K562 (cell line): ENCODE results near the gene NOSTRIN. TPM values are rescaled to one million over a fixed set of nuclear protein-coding genes. Genes with fewer than 3 reads are reported as not detected.

Experiments used
- BMI1 ChIP-seq: fragments of 150-350 bp; IDR thresholded peaks from 2 replicates; pipeline ENCODE4 v1.6.1; 2014; ENCODE audit warnings: low read length
- CXXC5 ChIP-seq: fragments of 250-450 bp; sonication (Bioruptor Pico); IDR thresholded peaks from 2 replicates; pipeline ENCODE4 v1.8.0; 2022; ENCODE audit warnings: inconsistent platforms, mild to moderate bottlenecking, moderate library complexity
- EZH2 ChIP-seq: IDR thresholded peaks from 2 replicates; pipeline ENCODE4 v1.6.1; 2012; ENCODE audit warnings: low read depth, mild to moderate bottlenecking, inconsistent platforms, low read length, borderline replicate concordance
- HOXB6 ChIP-seq: fragments of 250-450 bp; sonication (Bioruptor Pico); IDR thresholded peaks from 2 replicates; pipeline ENCODE4 v1.5.1; 2022; ENCODE audit warnings: mild to moderate bottlenecking, borderline replicate concordance
- KLF16 ChIP-seq: IDR thresholded peaks from 2 replicates; pipeline ENCODE4 v1.6.1; 2016; ENCODE audit warnings: antibody characterized with exemption
- MAFK ChIP-seq: IDR thresholded peaks from 2 replicates; pipeline ENCODE4 v1.6.1; 2011; ENCODE audit warnings: low read length, improper control_type of control experiment
- NELFE ChIP-seq: IDR thresholded peaks from 2 replicates; pipeline ENCODE4 v1.6.1; 2011; ENCODE audit warnings: mild to moderate bottlenecking; ENCODE audit not compliant: insufficient read depth, insufficient read length
- POLR2B ChIP-seq: fragments of 450-650 bp; IDR thresholded peaks from 2 replicates; pipeline ENCODE4 v1.6.1; 2018; ENCODE audit warnings: low read depth; ENCODE audit not compliant: partially characterized antibody
- POLR3G ChIP-seq: IDR thresholded peaks from 2 replicates; pipeline ENCODE4 v1.6.1; 2011; ENCODE audit not compliant: insufficient read length, insufficient replicate concordance; ENCODE audit errors: extremely low read depth
- PRPF4 ChIP-seq: fragments of 200-400 bp; formaldehyde crosslinking; IDR thresholded peaks from one replicate; pipeline ENCODE4 v1.6.1; 2017; ENCODE audit warnings: low read length, low read depth, mild to moderate bottlenecking; ENCODE audit not compliant: insufficient read depth, poor library complexity, severe bottlenecking
- SAP30 ChIP-seq: fragments of 200-600 bp; sonication (generic); IDR thresholded peaks from 2 replicates; pipeline ENCODE4 v1.6.1; 2012; ENCODE audit warnings: borderline replicate concordance, low read depth, mild to moderate bottlenecking, moderate library complexity, low read length, control low read depth, inconsistent platforms; ENCODE audit not compliant: insufficient read depth, poor library complexity, severe bottlenecking
- SIRT6 ChIP-seq: IDR thresholded peaks from one replicate; pipeline ENCODE4 v1.6.1; 2012; ENCODE audit warnings: low read depth, mild to moderate bottlenecking, control low read depth, inconsistent platforms, low read length, moderate library complexity
- TSC22D4 ChIP-seq: fragments of 450-650 bp; IDR thresholded peaks from 2 replicates; pipeline ENCODE4 v1.6.1; 2016; ENCODE audit warnings: missing genetic modification characterization, missing biosample characterization, control low read depth
- ZKSCAN8 ChIP-seq: fragments of 200-800 bp; sonication (Bioruptor generic); IDR thresholded peaks from 2 replicates; pipeline ENCODE4 v1.6.1; 2016; ENCODE audit warnings: missing genetic modification characterization, missing compliant biosample characterization
- ZNF140 ChIP-seq: fragments of 250-450 bp; sonication (Bioruptor Pico); IDR thresholded peaks from 2 replicates; pipeline ENCODE4 v1.8.0; 2021; ENCODE audit warnings: moderate library complexity, mild to moderate bottlenecking, inconsistent platforms
- ZNF175 ChIP-seq: fragments of 200-800 bp; sonication (Bioruptor generic); IDR thresholded peaks from 2 replicates; pipeline ENCODE4 v1.6.1; 2016; ENCODE audit warnings: low read depth, mild to moderate bottlenecking, missing genetic modification characterization, missing compliant biosample characterization
- ZNF764 ChIP-seq: fragments of 250-450 bp; sonication (Bioruptor Pico); IDR thresholded peaks from 2 replicates; pipeline ENCODE4 v1.4.0; 2020; ENCODE audit warnings: low read depth, mild to moderate bottlenecking, moderate library complexity
- polyA plus RNA-seq, 8 experiments: library from polyadenylated mRNA; depleted of rRNA in 4 of 8; stranded (reverse) in 5 of 8; unstranded in 3 of 8; fragments of >200 nt; fragmentation: Nextera tagmentation in 2 of 8; fragmentation: Illumina TruSeq in 1 of 8; extraction: Ambion mirVana in 2 of 8; extraction: Trizol in 1 of 8; gene quantifications; 2 replicates each; pipeline versions ENCODE4 v1.2.1 to v1.2.3, GENCODE V29; 2011 to 2014; ENCODE audit warnings: inconsistent platforms in 1 of 8, missing spikeins in 1 of 8
- total RNA-seq, 7 experiments: library from RNA; depleted of rRNA in 6 of 7; stranded (reverse); fragments of >200 nt in 6 of 7; fragmentation: Illumina TruSeq in 2 of 7; extraction: Trizol in 2 of 7; gene quantifications; 2 replicates each; pipeline versions ENCODE4 v1.2.1 to v1.2.3, GENCODE V29; 2011 to 2021; ENCODE audit warnings: low replicate concordance in 1 of 7
- TF ChIP-seq, protein P1 (sequence below): IDR thresholded peaks from 2 replicates; pipeline ENCODE4 v1.6.1; 2012; ENCODE audit warnings: low read depth, low read length, improper control_type of control experiment, borderline replicate concordance
- TF ChIP-seq, protein P2 (sequence below), 2 experiments: fragments of 450-650 bp in 1 of 2; IDR thresholded peaks; 2 replicates each; pipeline ENCODE4 v1.6.1; 2011 to 2017; ENCODE audit warnings: low read depth in 2 of 2, antibody characterized with exemption in 1 of 2, borderline replicate concordance in 1 of 2, low read length in 1 of 2, mild to moderate bottlenecking in 1 of 2, mixed read lengths in 1 of 2; ENCODE audit not compliant: control insufficient read depth in 1 of 2
- TF ChIP-seq, protein P3 (sequence below): fragments of 250-450 bp; sonication (Bioruptor Pico); IDR thresholded peaks from 2 replicates; pipeline ENCODE4 v1.8.0; 2021; ENCODE audit warnings: mild to moderate bottlenecking, moderate library complexity
- TF ChIP-seq, protein P4 (sequence below): fragments of 250-450 bp; sonication (Bioruptor Pico); IDR thresholded peaks from 2 replicates; pipeline ENCODE4 v1.8.0; 2021; ENCODE audit warnings: moderate library complexity, mild to moderate bottlenecking, inconsistent platforms

NOSTRIN gene
- total and polyA plus RNA-seq, 9 of the 15 experiments (the other 6 are each of a cell fraction or from before 2014, with no cell fraction given), result 26.7 to 82.9 (median 56.3) TPM

DNA sequence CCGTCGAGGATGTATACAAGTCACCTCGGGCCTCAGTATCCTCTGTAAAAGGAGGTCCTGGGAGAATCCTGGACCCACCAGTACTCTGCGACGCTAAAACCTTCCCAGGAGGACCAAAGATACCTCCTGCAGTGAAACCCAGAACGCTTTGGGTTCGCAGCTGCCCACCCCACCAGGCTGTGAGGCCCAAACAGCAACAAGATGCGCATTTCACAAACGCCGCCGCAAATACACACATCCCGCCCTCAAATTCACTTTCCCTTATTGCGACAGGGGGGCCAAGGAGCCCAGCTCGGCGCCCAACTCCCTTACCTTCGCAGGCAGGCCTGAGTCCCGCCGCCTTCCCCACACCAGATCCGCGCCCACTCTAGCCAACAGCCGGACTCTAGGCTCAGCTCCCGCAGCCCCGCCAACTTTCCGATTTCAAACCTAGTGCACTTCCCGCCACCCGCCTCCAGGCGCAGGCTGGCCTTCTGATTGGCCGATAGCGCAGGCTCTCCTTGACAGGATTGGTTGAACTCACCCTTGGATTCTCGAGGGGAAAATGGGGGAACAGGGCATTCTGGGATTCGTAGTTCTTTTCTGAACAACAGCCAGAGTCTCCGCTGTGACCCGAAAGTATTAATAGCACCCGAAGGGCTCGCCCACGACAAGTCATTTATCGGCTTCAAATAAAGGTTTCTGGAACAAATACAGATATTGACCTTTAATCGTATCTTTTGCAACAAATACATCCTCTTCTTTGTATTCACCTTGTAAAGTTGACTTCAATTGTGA, 87.8 kb downstream of the NOSTRIN start, which contains the start of gene SPC25 (continued):
- TF ChIP-seq, protein P1, sequence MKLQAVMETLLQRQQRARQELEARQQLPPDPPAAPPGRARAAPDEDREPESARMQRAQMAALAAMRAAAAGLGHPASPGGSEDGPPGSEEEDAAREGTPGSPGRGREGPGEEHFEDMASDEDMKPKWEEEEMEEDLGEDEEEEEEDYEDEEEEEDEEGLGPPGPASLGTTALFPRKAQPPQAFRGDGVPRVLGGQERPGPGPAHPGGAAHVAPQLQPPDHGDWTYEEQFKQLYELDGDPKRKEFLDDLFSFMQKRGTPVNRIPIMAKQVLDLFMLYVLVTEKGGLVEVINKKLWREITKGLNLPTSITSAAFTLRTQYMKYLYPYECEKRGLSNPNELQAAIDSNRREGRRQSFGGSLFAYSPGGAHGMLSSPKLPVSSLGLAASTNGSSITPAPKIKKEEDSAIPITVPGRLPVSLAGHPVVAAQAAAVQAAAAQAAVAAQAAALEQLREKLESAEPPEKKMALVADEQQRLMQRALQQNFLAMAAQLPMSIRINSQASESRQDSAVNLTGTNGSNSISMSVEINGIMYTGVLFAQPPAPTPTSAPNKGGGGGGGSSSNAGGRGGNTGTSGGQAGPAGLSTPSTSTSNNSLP, result no peak
- TF ChIP-seq POLR2B (peak; percentile 93), NELFE (no peak), ZNF140 (CRISPR knock-in tag) (no peak), PRPF4 (no peak), CXXC5 (CRISPR knock-in tag) (peak; percentile 69), BMI1 (no peak), MAFK (no peak), SAP30 (peak; percentile 98), TSC22D4 (no peak), ZKSCAN8 (no peak), ZNF175 (CRISPR knock-in tag) (no peak), SIRT6 (no peak), POLR3G (no peak), HOXB6 (CRISPR knock-in tag) (no peak), KLF16 (no peak), ZNF764 (CRISPR knock-in tag) (no peak), EZH2 (no peak)
- TF ChIP-seq, protein P2, sequence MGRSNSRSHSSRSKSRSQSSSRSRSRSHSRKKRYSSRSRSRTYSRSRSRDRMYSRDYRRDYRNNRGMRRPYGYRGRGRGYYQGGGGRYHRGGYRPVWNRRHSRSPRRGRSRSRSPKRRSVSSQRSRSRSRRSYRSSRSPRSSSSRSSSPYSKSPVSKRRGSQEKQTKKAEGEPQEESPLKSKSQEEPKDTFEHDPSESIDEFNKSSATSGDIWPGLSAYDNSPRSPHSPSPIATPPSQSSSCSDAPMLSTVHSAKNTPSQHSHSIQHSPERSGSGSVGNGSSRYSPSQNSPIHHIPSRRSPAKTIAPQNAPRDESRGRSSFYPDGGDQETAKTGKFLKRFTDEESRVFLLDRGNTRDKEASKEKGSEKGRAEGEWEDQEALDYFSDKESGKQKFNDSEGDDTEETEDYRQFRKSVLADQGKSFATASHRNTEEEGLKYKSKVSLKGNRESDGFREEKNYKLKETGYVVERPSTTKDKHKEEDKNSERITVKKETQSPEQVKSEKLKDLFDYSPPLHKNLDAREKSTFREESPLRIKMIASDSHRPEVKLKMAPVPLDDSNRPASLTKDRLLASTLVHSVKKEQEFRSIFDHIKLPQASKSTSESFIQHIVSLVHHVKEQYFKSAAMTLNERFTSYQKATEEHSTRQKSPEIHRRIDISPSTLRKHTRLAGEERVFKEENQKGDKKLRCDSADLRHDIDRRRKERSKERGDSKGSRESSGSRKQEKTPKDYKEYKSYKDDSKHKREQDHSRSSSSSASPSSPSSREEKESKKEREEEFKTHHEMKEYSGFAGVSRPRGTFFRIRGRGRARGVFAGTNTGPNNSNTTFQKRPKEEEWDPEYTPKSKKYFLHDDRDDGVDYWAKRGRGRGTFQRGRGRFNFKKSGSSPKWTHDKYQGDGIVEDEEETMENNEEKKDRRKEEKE (IDR thresholded peaks at IDR 0.05; ENCODE audit: borderline replicate concordance in 1 of 2, control insufficient read depth in 1 of 2, low read depth in 2 of 2, low read length in 1 of 2), result no peak
- TF ChIP-seq, protein P3, sequence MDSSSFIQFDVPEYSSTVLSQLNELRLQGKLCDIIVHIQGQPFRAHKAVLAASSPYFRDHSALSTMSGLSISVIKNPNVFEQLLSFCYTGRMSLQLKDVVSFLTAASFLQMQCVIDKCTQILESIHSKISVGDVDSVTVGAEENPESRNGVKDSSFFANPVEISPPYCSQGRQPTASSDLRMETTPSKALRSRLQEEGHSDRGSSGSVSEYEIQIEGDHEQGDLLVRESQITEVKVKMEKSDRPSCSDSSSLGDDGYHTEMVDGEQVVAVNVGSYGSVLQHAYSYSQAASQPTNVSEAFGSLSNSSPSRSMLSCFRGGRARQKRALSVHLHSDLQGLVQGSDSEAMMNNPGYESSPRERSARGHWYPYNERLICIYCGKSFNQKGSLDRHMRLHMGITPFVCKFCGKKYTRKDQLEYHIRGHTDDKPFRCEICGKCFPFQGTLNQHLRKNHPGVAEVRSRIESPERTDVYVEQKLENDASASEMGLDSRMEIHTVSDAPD (CRISPR knock-in tag), result no peak
- TF ChIP-seq, protein P4, sequence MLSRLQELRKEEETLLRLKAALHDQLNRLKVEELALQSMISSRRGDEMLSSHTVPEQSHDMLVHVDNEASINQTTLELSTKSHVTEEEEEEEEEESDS (CRISPR knock-in tag), result no peak
